Panc1 (cell line): ENCODE data around the gene NARF. TPM values are rescaled to one million over a fixed set of nuclear protein-coding genes. Genes with fewer than 3 reads are reported as not detected.

Experiments
- ATAC-seq: fragments of 200-7000 bp; cut with Tn5 transposase; 2 replicates; pipeline ENCODE4 v1.9.1; 2020; ENCODE audit warnings: mild to moderate bottlenecking, moderate library complexity
- BruUV-seq: library from RNA; stranded (reverse); fragments of 400-500 nt; replicated peaks from 2 replicates; lab custom pipeline; 2021; lab: Mats Ljungman, UMichigan
- CTCF ChIA-PET: fragments of 300-600 bp; sonication (Branson Sonifier 250); formaldehyde crosslinking; loops from one replicate; lab custom pipeline; 2022; ENCODE audit warnings: antibody characterized with exemption; lab: Charles Lee
- POLR2A ChIA-PET: fragments of 300-600 bp; sonication (Branson Sonifier 250); formaldehyde crosslinking; loops from one replicate; lab custom pipeline; 2022; ENCODE audit warnings: antibody characterized with exemption; lab: Charles Lee
- DNase-seq: peaks from one replicate; pipeline ENCODE4 v3.0.0-alpha.2; 2010; ENCODE audit warnings: low read depth, low spot score
- H3K27ac ChIP-seq: 2 replicates; pipeline ENCODE4 v1.5.1; 2011; ENCODE audit warnings: mild to moderate bottlenecking, low read length, inconsistent platforms
- H3K27me3 ChIP-seq: fragments of 200-500 bp; sonication (Bioruptor generic); 2 replicates; pipeline ENCODE4 v1.6.0; 2014; ENCODE audit warnings: low read length, inconsistent platforms; ENCODE audit not compliant: control insufficient read depth, insufficient read depth
- H3K36me3 ChIP-seq: fragments of 200-500 bp; sonication (Bioruptor generic); 2 replicates; pipeline ENCODE4 v1.5.1; 2014; ENCODE audit warnings: inconsistent platforms, mild to moderate bottlenecking, low read length, moderate library complexity; ENCODE audit not compliant: control insufficient read depth, insufficient read depth
- H3K4me1 ChIP-seq: 2 replicates; pipeline ENCODE4 v1.5.1; 2011; ENCODE audit warnings: inconsistent platforms, mild to moderate bottlenecking, low read length, moderate library complexity; ENCODE audit not compliant: control insufficient read depth, insufficient read depth
- H3K4me3 ChIP-seq, 2 experiments: 2 replicates each; pipeline ENCODE4 v1.5.1; 2011 to 2012; ENCODE audit warnings: low read depth in 2 of 2, low read length in 2 of 2, mild to moderate bottlenecking in 2 of 2, inconsistent platforms in 1 of 2, moderate library complexity in 1 of 2
- H3K9me3 ChIP-seq: fragments of 200-500 bp; sonication (Bioruptor generic); 2 replicates; pipeline ENCODE4 v1.5.1; 2014; ENCODE audit warnings: low read depth, mild to moderate bottlenecking, inconsistent platforms, low read length, moderate library complexity; ENCODE audit not compliant: control insufficient read depth, insufficient read depth
- CTCF ChIP-seq: fragments of 450-650 bp; IDR thresholded peaks from 2 replicates; pipeline ENCODE4 v1.5.1; 2017; ENCODE audit warnings: mild to moderate bottlenecking
- POLR2AphosphoS5 ChIP-seq: IDR thresholded peaks from 2 replicates; pipeline ENCODE4 v1.6.1; 2012; ENCODE audit warnings: mild to moderate bottlenecking, low read depth, low read length, moderate library complexity
- REST ChIP-seq, 2 experiments: IDR thresholded peaks; 2 replicates each; pipeline ENCODE4 v1.6.1; 2011 to 2012; ENCODE audit warnings: low read depth in 2 of 2, control low read depth in 1 of 2, low read length in 1 of 2, mild to moderate bottlenecking in 1 of 2, moderate library complexity in 1 of 2; ENCODE audit not compliant: insufficient read depth in 1 of 2
- SIN3A ChIP-seq: IDR thresholded peaks from 2 replicates; pipeline ENCODE4 v1.6.1; 2012; ENCODE audit warnings: low read depth, mild to moderate bottlenecking, low read length, moderate library complexity, borderline replicate concordance; ENCODE audit not compliant: insufficient read depth
- TCF7L2 ChIP-seq: IDR thresholded peaks from 2 replicates; pipeline ENCODE4 v1.6.1; 2011; ENCODE audit warnings: mild to moderate bottlenecking, low read depth, low read length, inconsistent platforms
- in situ Hi-C: cut with HindIII; loops from 2 replicates; pipeline ENCODE4 v1.10.0; 2016; ENCODE audit warnings: low sequenced_read_pairs, low pct_unique_long_range_greater_than_20kb
- intact Hi-C: fragments of 100-400 bp; cut with micrococcal nuclease; formaldehyde crosslinking; loops from one replicate; pipeline ENCODE4 v1.10.0; 2022; ENCODE audit not compliant: unreplicated experiment
- total RNA-seq: library from RNA; stranded (reverse); gene quantifications from one replicate; pipeline ENCODE4 v1.2.1, GENCODE V29; 2021; ENCODE audit not compliant: unreplicated experiment

NARF gene
- total RNA-seq, 1 experiment from 2014 or later, result 60.9 TPM

- H3K27me3 ChIP-seq, result no peaks in the 10 kb centered on the region
- intact Hi-C loops, result no loop called here
These were observed 31.4 kb downstream of the NARF start for GRCh38 chr17:82489851-82490511.

GRCh38 chr17:82490512-82491195 lies 32.1 kb downstream of the NARF start:
- Histone ChIP-seq H3K4me3 (no peak overlapping the region), H3K9me3 (no peaks in the 10 kb centered on the region), H3K36me3 (no peaks in the 10 kb centered on the region), H3K27me3 (no peaks in the 10 kb centered on the region), H3K27ac (no peak overlapping the region), H3K4me1 (peaks cover 18% of the 10 kb centered on the region)
- DNase-seq (no peak), ATAC-seq (no peak)
- in situ Hi-C loops (no loop called here), intact Hi-C loops (no loop called here)
- no TSS peak for BruUV-seq
- POLR2A ChIA-PET, result no interaction called here
- CTCF ChIA-PET, result no interaction called here
- no peak for TF ChIP-seq CTCF
- TF ChIP-seq TCF7L2, result no peak
- TF ChIP-seq POLR2AphosphoS5, result no peak
- TF ChIP-seq SIN3A, result no peak

More at GRCh38 chr17:82489851-82490511, 31.4 kb downstream of the NARF start:
- Histone ChIP-seq H3K4me3 (no peak overlapping the region), H3K27ac (no peak overlapping the region), H3K36me3 (no peaks in the 10 kb centered on the region), H3K9me3 (no peaks in the 10 kb centered on the region), H3K4me1 (peaks cover 14% of the 10 kb centered on the region)
- in situ Hi-C loops, result no loop called here
- ChIA-PET CTCF (no interaction called here), POLR2A (no interaction called here)
- BruUV-seq, result no TSS peak
- ATAC-seq (no peak), DNase-seq (no peak)
- TF ChIP-seq CTCF (no peak), TCF7L2 (no peak), REST (IDR thresholded peaks at IDR 0.05; ENCODE audit: insufficient read depth in 1 of 2, low read depth in 2 of 2, low read length in 1 of 2) (no peak), SIN3A (no peak), POLR2AphosphoS5 (no peak)
